Hippocampal formation (tissue), 2 donors: ENCODE results near the gene SPIB.
"Not testable (repeated sequence)": the region's sequence is repeated elsewhere in the genome, so short reads cannot be mapped to it uniquely, and the experiment has no call there.

Source experiments
- DNase-seq, 2 donors: peaks; one replicate each; lab custom pipeline; 2025; lab: John Stamatoyannopoulos, UW

SPIB gene

GRCh38 chr19:50439130-50439529 is 20.4 kb downstream of the SPIB start:
- DNase-seq: not testable (repeated sequence)

GRCh38 chr19:50444059-50444458 is 25.3 kb downstream of the SPIB start:
- DNase-seq: no peak

- DNase-seq: no peak
These were observed 28.3 kb downstream of the SPIB start for GRCh38 chr19:50447053-50447452.

GRCh38 chr19:50447750-50448149 is 29.0 kb downstream of the SPIB start:
- no peak for DNase-seq

GRCh38 chr19:50449236-50449899 is 30.6 kb downstream of the SPIB start:
- no peak for DNase-seq

- no peak for DNase-seq
These were observed 31.9 kb downstream of the SPIB start for GRCh38 chr19:50450369-50451222.

GRCh38 chr19:50451223-50451534 is 32.4 kb downstream of the SPIB start:
- no peak for DNase-seq

- DNase-seq: no peak
These were observed 34.5 kb downstream of the SPIB start for GRCh38 chr19:50453243-50453642.

- DNase-seq: no peak
These were observed 37.3 kb downstream of the SPIB start for GRCh38 chr19:50455992-50456391.

GRCh38 chr19:50457300-50457699 is 38.6 kb downstream of the SPIB start:
- DNase-seq: no peak

- DNase-seq: no peak
These were observed 39.8 kb downstream of the SPIB start for GRCh38 chr19:50458396-50459066.

GRCh38 chr19:50459067-50459456 is 40.3 kb downstream of the SPIB start:
- no peak for DNase-seq

GRCh38 chr19:50459638-50460037 is 40.9 kb downstream of the SPIB start:
- DNase-seq: no peak

GRCh38 chr19:50460161-50460765 is 41.5 kb downstream of the SPIB start:
- DNase-seq: no peak

- DNase-seq: peak; percentile 9 to 20
These were observed 42.5 kb downstream of the SPIB start for GRCh38 chr19:50461066-50461875.

- no peak for DNase-seq
These were observed 44.2 kb downstream of the SPIB start for GRCh38 chr19:50462970-50463369.

- DNase-seq: no peak
These were observed 45.6 kb downstream of the SPIB start for GRCh38 chr19:50464348-50464747.

GRCh38 chr19:50465000-50465399 is 46.3 kb downstream of the SPIB start:
- no peak for DNase-seq

- no peak for DNase-seq
These were observed 47.4 kb downstream of the SPIB start for GRCh38 chr19:50465986-50466705.

- no peak for DNase-seq
These were observed 47.9 kb downstream of the SPIB start for GRCh38 chr19:50466706-50467039.

GRCh38 chr19:50467566-50467965 is 48.8 kb downstream of the SPIB start:
- DNase-seq: no peak
